ENCODE measurements around the gene TBC1D24. TPM values are rescaled to one million over a fixed set of nuclear protein-coding genes. Genes with fewer than 3 reads are reported as not detected.

Gene TBC1D24
- total and polyA plus RNA-seq, 2 experiments from 2014 or later = 5.4 to 21.0 TPM

- H2AFZ ChIP-seq = no peak overlapping the region
- Mint-ChIP-seq H3K4me1 (no peaks in the 10 kb centered on the region), H3K27me3 (ENCODE audit: insufficient read depth, low read depth, poor library complexity) (peaks cover 6% of the 10 kb centered on the region), H3K9me3 (no peaks in the 10 kb centered on the region), H3K27ac (no peak overlapping the region), H3K36me3 (ENCODE audit: low read depth) (peaks cover 8% of the 10 kb centered on the region; the same call in 2 of the 3 replicates), H3K4me3 (no peak overlapping the region)
- no peaks in the 10 kb centered on the region for H3K4me1 ChIP-seq (ENCODE audit: insufficient read depth)
- H3K9me2 ChIP-seq (ENCODE audit: insufficient read depth) = no peaks in the 10 kb centered on the region
- no peaks in the 10 kb centered on the region for H3K79me2 ChIP-seq (replicated peaks; ENCODE audit: insufficient read depth)
- H3K27ac ChIP-seq (ENCODE audit: low read depth) = no peak overlapping the region
- no peak for DNase-seq (ENCODE audit: low spot score)
- H3K4me3 ChIP-seq = no peak overlapping the region
- H3F3A ChIP-seq (replicated peaks; ENCODE audit: low read depth) = no peaks in the 10 kb centered on the region
- no peak overlapping the region for H3K4me2 ChIP-seq
- no peak for TF ChIP-seq NANOG (IDR thresholded peaks at IDR 0.05; ENCODE audit: borderline replicate concordance)
- TF ChIP-seq, protein P1, sequence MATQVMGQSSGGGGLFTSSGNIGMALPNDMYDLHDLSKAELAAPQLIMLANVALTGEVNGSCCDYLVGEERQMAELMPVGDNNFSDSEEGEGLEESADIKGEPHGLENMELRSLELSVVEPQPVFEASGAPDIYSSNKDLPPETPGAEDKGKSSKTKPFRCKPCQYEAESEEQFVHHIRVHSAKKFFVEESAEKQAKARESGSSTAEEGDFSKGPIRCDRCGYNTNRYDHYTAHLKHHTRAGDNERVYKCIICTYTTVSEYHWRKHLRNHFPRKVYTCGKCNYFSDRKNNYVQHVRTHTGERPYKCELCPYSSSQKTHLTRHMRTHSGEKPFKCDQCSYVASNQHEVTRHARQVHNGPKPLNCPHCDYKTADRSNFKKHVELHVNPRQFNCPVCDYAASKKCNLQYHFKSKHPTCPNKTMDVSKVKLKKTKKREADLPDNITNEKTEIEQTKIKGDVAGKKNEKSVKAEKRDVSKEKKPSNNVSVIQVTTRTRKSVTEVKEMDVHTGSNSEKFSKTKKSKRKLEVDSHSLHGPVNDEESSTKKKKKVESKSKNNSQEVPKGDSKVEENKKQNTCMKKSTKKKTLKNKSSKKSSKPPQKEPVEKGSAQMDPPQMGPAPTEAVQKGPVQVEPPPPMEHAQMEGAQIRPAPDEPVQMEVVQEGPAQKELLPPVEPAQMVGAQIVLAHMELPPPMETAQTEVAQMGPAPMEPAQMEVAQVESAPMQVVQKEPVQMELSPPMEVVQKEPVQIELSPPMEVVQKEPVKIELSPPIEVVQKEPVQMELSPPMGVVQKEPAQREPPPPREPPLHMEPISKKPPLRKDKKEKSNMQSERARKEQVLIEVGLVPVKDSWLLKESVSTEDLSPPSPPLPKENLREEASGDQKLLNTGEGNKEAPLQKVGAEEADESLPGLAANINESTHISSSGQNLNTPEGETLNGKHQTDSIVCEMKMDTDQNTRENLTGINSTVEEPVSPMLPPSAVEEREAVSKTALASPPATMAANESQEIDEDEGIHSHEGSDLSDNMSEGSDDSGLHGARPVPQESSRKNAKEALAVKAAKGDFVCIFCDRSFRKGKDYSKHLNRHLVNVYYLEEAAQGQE (IDR thresholded peaks at IDR 0.05; ENCODE audit: unreplicated experiment) = no peak
- no peak for TF ChIP-seq ZNF331 (CRISPR knock-in tag; IDR thresholded peaks at IDR 0.05; ENCODE audit: low read depth)
- TF ChIP-seq CREB1 (CRISPR knock-in tag; IDR thresholded peaks at IDR 0.05; ENCODE audit: low read depth) = no peak
- no peak for TF ChIP-seq CTCF (conservative IDR thresholded peaks at IDR 0.05; ENCODE audit: low read depth in 2 of 2)
- TF ChIP-seq, protein P2, sequence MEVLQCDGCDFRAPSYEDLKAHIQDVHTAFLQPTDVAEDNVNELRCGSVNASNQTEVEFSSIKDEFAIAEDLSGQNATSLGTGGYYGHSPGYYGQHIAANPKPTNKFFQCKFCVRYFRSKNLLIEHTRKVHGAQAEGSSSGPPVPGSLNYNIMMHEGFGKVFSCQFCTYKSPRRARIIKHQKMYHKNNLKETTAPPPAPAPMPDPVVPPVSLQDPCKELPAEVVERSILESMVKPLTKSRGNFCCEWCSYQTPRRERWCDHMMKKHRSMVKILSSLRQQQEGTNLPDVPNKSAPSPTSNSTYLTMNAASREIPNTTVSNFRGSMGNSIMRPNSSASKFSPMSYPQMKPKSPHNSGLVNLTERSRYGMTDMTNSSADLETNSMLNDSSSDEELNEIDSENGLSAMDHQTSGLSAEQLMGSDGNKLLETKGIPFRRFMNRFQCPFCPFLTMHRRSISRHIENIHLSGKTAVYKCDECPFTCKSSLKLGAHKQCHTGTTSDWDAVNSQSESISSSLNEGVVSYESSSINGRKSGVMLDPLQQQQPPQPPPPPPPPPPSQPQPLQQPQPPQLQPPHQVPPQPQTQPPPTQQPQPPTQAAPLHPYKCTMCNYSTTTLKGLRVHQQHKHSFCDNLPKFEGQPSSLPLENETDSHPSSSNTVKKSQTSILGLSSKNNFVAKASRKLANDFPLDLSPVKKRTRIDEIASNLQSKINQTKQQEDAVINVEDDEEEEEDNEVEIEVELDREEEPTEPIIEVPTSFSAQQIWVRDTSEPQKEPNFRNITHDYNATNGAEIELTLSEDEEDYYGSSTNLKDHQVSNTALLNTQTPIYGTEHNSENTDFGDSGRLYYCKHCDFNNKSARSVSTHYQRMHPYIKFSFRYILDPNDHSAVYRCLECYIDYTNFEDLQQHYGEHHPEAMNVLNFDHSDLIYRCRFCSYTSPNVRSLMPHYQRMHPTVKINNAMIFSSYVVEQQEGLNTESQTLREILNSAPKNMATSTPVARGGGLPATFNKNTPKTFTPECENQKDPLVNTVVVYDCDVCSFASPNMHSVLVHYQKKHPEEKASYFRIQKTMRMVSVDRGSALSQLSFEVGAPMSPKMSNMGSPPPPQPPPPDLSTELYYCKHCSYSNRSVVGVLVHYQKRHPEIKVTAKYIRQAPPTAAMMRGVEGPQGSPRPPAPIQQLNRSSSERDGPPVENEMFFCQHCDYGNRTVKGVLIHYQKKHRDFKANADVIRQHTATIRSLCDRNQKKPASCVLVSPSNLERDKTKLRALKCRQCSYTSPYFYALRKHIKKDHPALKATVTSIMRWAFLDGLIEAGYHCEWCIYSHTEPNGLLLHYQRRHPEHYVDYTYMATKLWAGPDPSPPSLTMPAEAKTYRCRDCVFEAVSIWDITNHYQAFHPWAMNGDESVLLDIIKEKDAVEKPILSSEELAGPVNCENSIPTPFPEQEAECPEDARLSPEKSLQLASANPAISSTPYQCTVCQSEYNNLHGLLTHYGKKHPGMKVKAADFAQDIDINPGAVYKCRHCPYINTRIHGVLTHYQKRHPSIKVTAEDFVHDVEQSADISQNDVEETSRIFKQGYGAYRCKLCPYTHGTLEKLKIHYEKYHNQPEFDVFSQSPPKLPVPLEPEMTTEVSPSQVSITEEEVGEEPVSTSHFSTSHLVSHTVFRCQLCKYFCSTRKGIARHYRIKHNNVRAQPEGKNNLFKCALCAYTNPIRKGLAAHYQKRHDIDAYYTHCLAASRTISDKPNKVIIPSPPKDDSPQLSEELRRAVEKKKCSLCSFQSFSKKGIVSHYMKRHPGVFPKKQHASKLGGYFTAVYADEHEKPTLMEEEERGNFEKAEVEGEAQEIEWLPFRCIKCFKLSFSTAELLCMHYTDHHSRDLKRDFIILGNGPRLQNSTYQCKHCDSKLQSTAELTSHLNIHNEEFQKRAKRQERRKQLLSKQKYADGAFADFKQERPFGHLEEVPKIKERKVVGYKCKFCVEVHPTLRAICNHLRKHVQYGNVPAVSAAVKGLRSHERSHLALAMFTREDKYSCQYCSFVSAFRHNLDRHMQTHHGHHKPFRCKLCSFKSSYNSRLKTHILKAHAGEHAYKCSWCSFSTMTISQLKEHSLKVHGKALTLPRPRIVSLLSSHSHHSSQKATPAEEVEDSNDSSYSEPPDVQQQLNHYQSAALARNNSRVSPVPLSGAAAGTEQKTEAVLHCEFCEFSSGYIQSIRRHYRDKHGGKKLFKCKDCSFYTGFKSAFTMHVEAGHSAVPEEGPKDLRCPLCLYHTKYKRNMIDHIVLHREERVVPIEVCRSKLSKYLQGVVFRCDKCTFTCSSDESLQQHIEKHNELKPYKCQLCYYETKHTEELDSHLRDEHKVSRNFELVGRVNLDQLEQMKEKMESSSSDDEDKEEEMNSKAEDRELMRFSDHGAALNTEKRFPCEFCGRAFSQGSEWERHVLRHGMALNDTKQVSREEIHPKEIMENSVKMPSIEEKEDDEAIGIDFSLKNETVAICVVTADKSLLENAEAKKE (CRISPR knock-in tag; IDR thresholded peaks at IDR 0.05) = no peak
- TF ChIP-seq EZH2phosphoT487 (IDR thresholded peaks at IDR 0.05; ENCODE audit: unreplicated experiment) = no peak
- TF ChIP-seq ZNF114 (CRISPR knock-in tag; IDR thresholded peaks at IDR 0.05) = no peak
- TF ChIP-seq STAT1 (IDR thresholded peaks at IDR 0.05; ENCODE audit: unreplicated experiment) = no peak
- no peak for TF ChIP-seq ETS1 (IDR thresholded peaks at IDR 0.05)
- TF ChIP-seq POLR2AphosphoS5 (IDR thresholded peaks at IDR 0.05; ENCODE audit: low read depth) = no peak
- TF ChIP-seq EZH2 (IDR thresholded peaks at IDR 0.05; ENCODE audit: low read depth, unreplicated experiment) = no peak
- no peak for TF ChIP-seq JUNB (IDR thresholded peaks at IDR 0.05; ENCODE audit: unreplicated experiment)
- no peaks in the 10 kb centered on the region for H3K27me3 ChIP-seq (ENCODE audit: insufficient read depth)
- no peaks in the 10 kb centered on the region; the same call in 1 of the 2 replicates for H4K20me1 ChIP-seq (replicated peaks; ENCODE audit: insufficient read depth)
- no peaks in the 10 kb centered on the region for H3K36me3 ChIP-seq (ENCODE audit: insufficient read depth)
- ATAC-seq = no peak
Observed at GRCh38 chr16:2494616-2495015, 19.7 kb downstream of the TBC1D24 start.
